Posterior vena cava (tissue), 2 donors: ENCODE results near the gene SPIRE1. TPM values are rescaled to one million over a fixed set of nuclear protein-coding genes. Genes with fewer than 3 reads are reported as not detected.
"Not testable (repeated sequence)": the region's sequence is repeated elsewhere in the genome, so short reads cannot be mapped to it uniquely, and the experiment has no call there.

ENCODE experiments used
- DNase-seq: peaks from one replicate; pipeline ENCODE4 v3.0.0-alpha.2; 2020; ENCODE audit warnings: low spot score
- intact Hi-C, 2 donors: fragments of 100-400 bp; cut with DNase I; formaldehyde crosslinking; loops; one replicate each; pipeline versions ENCODE4 v1.14.1 to v1.14.2; 2022 to 2023
- total RNA-seq, 2 donors: library from RNA; stranded (reverse); fragmentation: NEBNext Ultra II Directional; extraction: Animal tissue kit (Norgen Biotek cat#: 25700); gene quantifications; one replicate each; pipeline ENCODE4 v1.2.1, GENCODE V29; 2021
- donor health status: DM: yes; HTN: yes; CAD: no.
- donor health status: DM: yes; HTN: yes; CAD: no.

The SPIRE1 gene
- total RNA-seq, 2 donors from 2014 or later = 32.3 to 47.8 TPM

DNA sequence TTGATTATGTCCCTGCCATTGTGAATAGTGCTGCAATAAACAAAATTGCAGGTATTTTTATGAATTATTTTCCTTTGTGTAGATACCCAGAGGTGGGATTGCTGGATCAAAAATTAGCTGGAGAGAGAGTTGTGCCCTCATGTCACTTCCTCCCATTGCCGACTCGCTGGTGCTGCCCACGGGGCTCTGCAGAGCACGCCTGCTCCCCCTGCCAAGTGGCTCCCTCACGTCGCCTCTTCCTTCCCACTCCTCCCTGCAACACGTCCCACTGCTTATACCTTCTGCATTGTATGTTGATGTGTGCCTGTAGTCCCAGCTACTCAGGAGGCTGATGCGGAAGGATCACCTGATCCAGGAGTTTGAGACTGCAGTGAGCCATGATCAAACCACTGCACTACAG, 222.0 kb downstream of the SPIRE1 start:
- intact Hi-C loops = no loop called here
- DNase-seq = peak; percentile 22

DNA sequence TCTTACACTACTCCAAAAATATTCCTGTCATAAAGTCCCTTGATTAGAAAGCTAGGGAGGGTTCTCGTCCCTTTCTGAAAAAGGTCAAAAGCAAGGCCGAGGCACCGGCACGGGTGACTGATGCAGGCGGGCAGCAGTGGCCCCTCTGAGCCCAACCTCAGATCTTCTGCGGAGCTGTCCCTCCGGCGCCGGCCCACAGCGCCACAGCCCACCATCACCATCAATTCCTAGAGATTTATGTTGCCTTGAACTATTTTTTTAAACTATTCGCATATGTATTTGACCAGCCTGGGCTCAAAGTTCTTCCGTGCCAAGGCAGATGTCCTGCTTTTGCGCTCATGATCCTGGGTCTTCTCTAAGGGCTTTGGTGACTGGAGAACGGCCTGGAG, 223.4 kb downstream of the SPIRE1 start:
- intact Hi-C loops = no loop called here
- DNase-seq = no peak

DNA sequence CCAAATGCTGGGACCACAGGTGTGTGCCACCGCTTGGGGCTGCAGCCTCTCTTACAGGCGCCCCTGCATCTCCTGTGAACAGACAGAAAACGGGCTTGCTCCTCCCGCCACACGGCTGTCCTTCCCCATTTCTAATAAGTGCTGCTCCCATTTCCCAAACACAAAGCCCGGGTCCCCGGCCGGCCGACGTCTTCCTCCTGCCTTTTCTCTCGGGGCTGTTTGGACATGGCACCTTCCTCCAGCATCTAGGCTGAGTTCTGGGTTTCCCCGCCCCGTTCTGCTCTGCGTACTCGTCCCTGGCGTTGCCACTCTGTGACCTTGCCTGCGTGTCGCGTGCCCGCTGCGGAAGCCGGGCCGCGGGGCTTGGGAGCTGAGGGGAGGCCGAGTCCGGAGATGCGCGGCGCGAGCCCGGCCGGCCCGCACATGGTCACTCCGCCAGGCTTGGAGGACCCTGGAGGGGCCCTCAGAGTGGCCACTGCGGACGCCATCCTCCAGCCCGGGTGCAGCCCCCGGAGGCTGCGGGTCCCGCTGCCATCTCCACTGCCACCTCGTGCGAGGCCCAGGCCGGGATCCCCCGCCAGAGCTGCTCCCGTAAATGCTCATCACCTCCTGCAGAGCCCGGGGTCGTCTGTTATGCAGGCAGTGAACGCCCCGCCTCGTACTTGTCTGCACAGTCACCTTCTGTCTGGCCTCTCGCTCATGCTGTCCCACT, 223.9 kb downstream of the SPIRE1 start:
- intact Hi-C loops = no loop called here

DNA sequence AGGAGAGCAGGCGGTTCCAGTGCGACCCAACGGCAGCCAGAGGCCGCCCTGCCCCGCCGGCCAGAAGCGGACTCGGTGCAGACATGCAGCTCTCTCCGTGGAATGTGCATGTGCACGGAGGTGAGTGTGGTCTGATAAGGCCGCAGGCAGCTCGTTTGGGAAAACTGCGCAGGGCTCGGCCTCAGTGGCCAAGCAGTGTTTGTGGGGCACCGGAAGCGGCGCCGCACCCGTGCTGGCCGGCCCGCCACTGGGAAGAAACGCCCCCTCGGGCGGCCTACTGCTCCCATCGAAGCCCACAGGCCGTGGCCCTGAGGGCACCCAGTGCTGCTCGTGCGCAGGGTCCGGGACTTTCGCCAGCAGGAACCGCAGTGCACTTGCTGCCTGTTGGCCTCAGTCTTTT, 225.0 kb downstream of the SPIRE1 start:
- intact Hi-C loops = no loop called here
- DNase-seq = no peak

More for the DNA sequence above, 223.9 kb downstream of the SPIRE1 start:
- DNase-seq = no peak

DNA sequence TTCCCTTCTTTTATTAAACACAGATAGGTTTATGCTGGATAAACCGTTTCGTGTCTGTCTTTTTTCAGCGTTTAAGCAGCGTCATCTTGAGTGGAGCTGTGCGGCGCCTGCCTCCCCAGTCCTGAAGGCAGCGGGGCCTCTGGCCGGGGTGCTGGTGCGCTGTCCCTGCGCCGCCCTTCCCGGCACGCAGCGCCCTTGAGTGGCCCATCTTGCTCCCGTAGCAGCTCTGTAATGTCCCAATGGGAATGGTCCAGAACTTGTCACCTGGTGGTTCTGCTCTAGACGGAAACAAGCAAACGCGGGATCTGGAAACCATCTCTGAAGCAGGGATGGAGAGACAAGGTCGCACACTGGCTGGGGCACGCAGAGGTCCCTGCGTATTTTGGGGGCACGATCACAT, 225.7 kb downstream of the SPIRE1 start:
- intact Hi-C loops = no loop called here

DNA sequence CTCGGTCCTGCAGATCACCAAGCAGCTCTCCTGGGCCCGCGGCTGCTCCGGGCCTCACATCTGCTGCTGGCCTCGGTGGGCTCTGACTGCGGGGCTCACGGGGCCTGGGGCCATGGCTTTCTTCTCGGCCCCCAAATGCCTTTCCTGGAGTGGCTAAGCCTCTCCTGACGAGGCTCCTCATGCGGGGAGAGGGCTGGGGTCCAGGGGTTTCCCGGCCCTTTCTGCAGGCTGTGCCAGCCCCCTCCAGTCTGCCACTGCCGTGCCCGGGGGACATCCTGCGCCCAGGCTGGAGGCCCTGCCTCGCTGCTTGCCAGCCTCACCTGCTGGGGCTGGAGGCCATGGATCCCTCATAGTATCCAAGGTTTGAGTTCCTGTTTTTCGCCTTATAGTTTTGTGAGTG, 226.3 kb downstream of the SPIRE1 start:
- intact Hi-C loops = no loop called here

More for the DNA sequence above, 225.7 kb downstream of the SPIRE1 start:
- DNase-seq = no peak

DNA sequence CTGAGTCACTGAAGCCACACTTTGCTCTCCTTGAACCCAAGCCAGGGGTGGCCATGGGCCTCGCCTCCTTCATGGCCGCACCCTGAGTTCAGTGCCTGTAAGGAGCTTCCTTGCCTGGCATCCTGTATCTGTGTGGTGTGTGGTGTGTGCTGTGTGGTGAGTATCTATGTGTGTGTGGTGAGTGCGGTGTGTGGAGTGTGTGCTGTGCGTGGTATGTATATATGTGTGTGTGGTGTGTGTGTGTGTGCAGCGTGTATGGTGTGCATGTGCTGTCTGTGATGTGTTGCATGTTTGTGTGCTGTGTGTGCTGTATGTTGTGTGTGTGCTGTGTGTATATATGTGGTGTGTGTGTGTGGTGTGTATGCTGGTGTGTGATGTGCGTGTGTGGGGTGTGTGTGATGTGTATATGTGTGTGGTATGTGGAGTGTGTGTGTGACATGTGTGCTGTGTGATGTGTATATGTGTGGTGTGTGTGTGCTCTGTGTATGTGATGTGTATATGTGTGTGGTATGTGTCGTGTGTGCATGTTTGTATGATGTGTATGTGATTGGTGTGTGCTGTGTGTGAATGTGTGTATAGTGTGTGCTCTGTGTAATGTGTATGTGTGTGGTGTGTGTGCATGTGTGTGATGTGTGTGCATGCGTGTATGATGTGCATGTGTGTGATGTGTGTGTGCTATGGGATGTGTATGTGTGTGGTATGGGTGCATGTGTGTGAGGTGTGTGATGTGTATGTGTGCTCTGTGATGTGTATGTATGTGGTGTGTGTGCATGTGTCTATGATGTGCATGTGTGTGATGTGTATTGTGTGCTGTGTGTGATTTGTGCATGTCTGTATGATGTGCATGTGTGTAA, 227.5 kb downstream of the SPIRE1 start:
- no peak for DNase-seq
- intact Hi-C loops = no loop called here

More for the DNA sequence above, 226.3 kb downstream of the SPIRE1 start:
- no peak for DNase-seq

DNA sequence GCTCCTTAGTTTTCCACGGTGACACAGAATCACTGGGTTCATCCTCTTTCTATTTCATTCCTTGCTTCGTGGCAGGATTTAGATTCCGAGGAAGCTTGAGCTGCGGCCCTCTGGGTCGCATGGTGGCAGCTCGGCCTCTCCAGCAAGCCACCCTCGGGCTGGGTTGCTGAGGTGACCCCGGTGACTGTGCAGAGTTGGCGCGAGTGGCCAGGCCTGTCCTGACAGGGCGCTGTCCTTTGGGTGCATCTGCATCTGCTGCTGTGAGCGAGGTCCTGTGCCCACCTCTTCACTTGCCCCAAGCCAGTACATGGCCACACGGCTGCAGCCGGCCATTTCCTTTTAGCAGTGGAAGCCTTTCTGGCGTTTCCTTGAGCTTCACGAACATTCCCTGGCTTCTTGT, 228.4 kb downstream of the SPIRE1 start:
- intact Hi-C loops = no loop called here
- no peak for DNase-seq

DNA sequence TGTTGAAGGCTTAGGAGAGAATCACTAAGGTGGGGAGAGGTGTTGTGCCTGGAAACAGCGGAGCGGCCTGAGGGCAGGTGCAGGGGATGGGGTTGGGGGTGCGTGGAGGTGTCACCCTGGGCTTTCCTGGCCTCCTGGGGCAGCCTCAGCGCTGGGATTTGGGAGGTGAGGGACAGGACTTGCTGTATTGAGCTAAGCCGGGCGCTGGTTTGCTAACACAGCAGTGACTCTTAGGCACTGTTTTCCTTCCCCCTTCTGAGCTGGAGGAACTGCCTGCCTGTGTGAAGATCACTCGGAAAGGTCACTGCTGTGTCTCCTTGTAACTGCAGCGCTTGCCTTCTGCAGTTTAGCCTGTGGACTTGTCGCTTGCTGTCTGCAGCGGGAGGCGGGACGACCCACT, 229.0 kb downstream of the SPIRE1 start:
- DNase-seq = no peak
- intact Hi-C loops = no loop called here

DNA sequence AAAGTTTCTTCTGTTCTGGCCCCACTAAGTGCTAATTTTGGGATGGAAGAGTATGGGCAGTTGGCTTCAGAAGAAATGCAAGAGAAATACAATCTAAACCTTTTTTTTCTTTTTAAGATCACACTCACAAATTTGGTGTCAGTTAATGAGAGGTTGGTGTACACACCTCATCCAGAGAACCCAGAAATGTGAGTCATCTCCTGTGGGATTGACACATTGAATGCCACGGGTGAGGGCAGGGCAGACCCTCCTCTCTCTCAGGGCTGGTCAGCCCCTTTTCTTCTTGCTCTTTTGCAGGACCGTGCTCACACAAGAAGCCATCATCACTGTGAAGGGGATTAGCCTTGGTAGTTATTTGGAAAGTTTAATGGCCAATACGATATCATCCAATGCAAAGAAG, 231.0 kb downstream of the SPIRE1 start:
- no peak for DNase-seq
- intact Hi-C loops = no loop called here

DNA sequence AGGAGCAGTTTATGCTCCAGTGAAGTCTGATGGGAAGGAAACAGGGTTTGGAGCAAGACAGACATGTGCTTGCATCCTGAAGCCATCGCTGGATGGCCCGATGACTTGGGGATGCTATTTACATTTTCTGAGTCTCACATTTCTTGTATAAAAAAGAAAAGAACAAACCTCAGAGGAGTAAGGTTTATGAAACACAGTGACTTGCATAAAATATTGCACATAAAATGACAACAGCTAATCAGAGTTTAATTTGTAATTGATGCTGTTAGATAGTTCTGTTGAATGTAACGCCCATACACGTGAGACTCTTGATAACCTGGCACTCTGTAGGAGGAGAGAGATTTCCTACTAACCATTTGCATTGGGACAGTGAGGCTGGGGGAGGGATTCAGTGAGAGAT, 233.7 kb downstream of the SPIRE1 start:
- DNase-seq = no peak
- intact Hi-C loops = no loop called here

DNA sequence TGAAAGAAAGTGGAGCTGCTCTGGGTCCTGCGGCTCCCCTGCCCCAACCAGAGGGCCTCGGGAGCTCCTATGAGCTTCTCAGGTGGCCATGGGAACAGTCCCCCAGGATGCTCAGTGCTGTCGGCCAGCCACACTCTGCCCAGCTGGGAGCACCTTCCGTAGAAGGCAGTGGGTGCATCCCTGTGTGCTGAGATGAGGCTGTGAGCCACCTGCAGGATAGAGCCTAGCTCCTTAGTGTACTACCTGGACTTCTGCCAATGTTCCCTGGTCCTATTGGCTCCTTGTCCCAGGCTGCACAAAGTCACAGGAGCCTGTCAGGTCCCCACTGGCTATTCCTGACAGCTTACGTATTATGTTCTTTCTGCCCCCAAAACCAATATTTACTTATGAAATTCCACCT, 234.1 kb downstream of the SPIRE1 start:
- DNase-seq = no peak
- intact Hi-C loops = no loop called here

DNA sequence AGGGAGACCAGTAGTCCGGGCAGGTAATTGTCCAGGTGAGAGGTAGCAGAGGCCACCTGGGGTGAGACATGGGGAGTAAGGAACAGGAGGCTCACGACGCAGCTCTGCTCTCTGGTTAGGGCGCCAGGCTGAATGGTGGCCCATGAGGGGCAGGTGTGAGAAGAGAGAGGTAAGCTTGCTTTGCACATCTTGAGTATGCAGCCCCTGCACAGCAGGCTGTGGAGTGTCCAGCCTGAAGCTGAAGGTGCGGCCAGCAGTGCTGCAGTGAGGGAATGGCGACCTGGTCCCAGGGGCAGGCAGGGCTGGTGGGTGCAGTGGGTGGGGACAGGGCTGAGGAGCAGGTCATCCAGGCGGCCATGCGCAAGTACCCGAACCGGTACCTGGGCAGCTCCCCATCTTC, 234.5 kb downstream of the SPIRE1 start:
- DNase-seq = no peak
- intact Hi-C loops = no loop called here

DNA sequence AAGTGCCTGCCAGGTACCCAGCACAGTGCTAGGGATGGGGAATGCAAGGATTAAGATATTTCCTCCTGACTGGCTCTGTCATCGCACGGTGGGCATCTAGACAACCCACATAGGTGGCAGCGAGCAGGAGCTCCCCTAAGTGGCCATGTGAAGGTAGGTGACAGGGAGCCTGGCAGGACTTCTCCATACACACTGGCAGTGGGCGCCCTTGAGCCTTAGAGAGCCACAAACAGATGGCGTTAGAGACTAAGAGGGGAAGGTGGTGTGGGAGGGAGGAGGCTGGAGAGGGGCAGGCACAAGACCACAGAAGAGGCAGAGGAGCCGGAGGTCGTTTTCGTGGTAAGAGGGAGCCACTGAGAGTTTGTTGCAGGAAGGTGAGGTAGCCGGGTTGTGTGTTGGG, 235.0 kb downstream of the SPIRE1 start:
- intact Hi-C loops = no loop called here
- no peak for DNase-seq

DNA sequence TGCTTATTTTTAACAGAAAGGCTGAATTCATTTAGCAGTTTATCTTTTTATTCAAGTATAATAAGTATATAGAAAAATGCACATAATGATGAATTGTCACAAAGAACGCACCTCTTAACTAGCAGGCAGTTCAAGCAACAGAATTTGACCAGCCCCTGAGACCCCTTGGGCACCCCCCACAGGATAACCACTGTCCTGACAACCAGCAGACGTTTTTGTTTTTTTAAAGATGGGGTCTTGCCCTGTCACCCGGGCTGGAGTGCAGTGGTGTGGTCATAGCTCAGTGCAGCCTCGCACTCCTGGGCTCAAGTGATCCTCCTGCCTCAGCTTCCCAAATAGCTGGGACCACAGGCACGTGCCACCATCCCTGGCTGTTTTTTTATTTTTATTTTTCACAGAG, 236.2 kb downstream of the SPIRE1 start:
- intact Hi-C loops = no loop called here

DNA sequence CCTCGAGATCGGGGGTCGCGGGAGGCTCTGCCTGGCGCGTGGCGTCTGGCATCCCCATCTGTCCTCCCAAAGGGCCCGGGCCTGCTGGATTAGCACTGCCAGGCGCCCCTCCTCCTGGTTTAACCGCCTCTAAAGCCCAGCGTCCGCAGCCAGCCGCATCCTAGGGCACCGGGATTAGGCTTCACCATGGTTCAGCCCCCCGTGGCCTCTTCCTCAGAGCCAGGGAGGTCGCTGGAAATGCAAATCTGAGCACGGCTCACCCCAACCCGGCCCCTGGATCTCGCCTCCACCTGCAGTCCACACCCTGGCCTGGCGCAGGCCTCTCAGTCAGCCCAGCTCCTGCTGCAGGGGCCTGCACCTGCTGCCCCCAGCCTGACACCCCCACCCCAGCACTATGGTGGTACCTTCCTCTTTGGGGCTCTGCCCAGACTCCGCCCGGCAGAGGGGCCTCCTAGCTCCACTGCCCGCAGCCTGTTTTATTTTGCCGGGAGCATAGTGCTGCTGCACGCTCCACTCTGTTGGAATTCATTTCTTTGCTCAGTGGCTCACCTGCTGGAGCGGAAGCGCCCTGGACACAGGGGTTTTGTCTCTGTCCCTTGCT, 237.0 kb downstream of the SPIRE1 start:
- intact Hi-C loops = no loop called here

More for the DNA sequence above, 236.2 kb downstream of the SPIRE1 start:
- no peak for DNase-seq

DNA sequence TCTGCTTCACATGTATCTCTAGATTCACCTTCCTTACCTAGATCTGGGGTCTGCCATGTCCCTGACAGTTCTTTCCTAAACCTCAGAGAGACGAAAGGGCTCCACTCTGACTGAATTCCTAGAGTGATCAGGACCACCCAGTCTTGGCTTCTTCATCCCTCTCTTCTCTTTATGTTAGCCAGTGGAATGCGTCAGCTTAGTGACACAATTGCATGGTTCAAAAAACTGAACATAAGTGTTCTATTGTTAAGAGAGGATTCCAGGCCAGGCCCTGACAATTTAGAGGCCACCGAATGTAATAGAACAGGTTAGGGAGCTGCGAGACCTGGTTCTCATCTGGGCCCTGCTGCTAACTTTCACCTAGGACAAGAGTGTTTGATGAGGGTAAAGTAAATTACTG, 240.2 kb downstream of the SPIRE1 start:
- no peak for DNase-seq
- intact Hi-C loops = no loop called here

More for the DNA sequence above, 237.0 kb downstream of the SPIRE1 start:
- no peak for DNase-seq

DNA sequence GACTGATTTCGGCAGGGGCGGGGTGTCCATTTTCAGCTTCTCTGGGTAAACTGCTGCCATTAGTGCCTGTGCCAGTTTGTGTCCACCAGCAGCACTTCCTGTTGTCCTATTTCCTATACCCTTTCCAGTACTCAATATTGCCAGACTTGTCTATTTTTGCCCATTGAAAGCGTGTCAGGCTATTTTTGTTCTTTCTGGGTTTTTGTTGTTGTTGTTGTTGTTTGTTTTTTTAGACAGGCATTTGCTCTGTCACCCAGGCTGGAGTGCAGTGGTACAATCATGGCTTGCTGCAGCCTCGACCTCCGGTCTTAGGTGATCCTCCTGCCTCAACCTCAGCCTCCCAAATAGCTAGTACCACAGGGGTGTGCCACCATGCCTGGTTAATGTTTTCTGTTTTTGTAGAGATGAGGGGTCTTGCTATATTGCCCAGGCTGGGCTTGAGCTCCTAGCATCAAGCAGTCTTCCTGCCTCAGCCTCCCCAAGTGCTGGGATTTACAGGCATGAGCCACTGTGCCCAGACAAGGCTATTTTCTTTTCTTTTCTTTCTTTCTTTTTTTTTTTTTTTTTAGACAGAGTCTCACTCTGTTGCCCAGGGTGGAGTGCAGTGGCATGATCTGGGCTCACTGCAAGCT, 241.7 kb downstream of the SPIRE1 start:
- no peak for DNase-seq
- intact Hi-C loops = no loop called here

DNA sequence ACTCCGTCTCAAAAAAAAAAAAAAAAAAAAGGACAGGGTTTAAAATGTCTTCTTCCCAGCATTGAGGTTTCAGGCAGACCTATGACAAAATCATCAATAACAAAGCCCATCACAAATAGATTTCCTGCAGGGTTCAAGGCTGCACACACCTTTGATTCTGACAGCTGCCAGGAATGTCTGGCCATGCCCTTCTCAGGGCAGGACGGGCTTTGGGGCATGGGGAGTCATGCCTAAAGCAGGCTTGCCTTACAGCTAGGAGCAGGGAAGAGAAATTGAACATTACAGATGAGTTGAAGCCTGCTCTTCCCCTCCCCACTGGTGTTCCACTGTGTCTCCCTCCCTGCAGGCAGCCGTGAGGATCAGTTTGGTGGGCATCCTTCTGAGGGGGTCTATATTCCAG, 246.5 kb downstream of the SPIRE1 start:
- DNase-seq = no peak
- intact Hi-C loops = no loop called here

DNA sequence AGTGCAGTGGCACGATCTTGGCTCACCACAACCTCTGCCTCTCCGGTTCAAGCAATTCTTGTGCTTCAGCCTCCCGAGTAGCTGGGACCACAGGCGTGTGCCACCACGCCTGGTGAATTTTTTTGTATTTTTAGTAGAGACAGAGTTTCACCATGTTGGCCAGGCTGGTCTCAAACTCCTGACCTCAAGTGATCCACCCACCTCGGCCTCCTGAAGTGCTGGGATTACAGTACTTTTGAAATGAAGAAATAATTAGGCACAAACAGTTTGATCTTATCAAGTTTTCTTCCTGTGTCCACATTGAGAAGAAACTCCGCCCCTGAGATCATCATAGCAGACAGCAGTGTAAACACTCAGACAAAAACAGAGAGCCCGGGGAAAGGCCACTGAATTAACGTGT, 247.2 kb downstream of the SPIRE1 start:
- DNase-seq, intact Hi-C loops: not testable (repeated sequence)
